Brain pericyte (primary cell): ENCODE results near the gene HOXD8.

Experiments used
- DNase-seq: peaks from one replicate; pipeline ENCODE4 v3.0.0-alpha.2; 2012; ENCODE audit warnings: low read depth, low spot score

Gene HOXD8

DNA sequence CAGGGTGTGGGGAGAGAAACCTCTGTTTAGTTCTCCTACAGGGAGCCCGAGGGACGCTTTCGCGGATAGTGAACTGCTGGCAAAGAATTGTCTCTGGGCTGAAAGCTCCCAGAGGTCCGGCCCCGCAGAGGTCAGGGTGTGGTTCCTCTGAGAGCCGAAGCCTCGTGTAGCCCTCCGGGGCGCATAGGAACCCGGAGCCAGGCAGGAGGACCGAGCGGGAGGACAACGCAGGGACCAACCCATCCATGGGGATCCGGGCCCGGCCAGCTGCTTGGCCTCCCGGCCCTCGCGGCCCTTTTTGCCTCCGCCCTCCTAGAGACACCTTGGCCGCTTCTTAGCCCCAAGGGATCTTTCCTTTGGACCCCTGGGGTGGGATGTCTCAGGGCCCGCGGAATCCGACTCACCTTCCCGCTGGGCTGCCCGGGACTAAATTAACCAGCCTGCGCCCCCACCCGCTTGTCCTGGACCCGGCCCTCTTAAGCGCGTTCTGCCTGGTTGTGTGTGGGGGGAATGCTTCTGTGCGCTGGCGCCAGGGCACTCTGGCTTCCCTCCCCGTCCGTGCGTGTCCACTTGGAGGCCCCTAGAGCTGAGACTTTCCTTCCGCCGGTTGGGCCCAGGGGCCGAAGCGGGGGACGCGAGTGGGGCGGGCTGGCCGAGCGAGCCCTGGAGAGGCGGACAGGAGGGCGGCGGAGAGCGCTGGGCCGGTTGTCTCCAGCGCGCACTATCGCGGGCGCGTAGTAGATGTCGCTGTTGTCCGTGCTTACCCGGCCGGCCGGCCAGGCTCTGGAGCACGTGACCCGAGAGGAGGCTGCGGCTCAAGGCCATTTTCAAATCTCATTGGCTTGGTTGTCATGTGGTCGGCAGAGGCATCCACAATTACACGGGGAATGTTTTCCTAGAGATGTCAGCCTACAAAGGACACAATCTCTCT lies 13.4 kb upstream of the HOXD8 start, which contains the start of gene HOXD10:
Gene HOXD10 (plus strand): TSS at position 896 of the 931 bp plus-strand sequence. CDS start 56 bp downstream, outside the sequence.
- no peak for DNase-seq

DNA sequence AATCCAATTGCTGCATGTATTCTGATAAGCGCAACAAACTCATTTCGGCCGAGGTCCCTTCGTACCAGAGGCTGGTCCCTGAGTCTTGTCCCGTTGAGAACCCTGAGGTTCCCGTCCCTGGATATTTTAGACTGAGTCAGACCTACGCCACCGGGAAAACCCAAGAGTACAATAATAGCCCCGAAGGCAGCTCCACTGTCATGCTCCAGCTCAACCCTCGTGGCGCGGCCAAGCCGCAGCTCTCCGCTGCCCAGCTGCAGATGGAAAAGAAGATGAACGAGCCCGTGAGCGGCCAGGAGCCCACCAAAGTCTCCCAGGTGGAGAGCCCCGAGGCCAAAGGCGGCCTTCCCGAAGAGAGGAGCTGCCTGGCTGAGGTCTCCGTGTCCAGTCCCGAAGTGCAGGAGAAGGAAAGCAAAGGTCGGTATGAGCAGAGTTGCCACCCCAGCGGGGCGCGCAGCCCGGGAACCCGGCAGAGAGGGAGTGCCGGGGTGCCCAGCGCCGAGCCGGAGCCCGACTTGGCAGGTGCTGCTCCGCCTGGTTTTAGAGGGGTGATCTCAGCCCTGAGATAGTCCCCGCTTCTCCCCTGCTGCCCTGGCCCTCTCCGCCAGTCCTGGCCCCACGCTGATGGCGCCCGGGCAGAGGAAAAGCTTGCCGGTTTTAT lies 12.2 kb upstream of the HOXD8 start:
- no peak for DNase-seq

DNA sequence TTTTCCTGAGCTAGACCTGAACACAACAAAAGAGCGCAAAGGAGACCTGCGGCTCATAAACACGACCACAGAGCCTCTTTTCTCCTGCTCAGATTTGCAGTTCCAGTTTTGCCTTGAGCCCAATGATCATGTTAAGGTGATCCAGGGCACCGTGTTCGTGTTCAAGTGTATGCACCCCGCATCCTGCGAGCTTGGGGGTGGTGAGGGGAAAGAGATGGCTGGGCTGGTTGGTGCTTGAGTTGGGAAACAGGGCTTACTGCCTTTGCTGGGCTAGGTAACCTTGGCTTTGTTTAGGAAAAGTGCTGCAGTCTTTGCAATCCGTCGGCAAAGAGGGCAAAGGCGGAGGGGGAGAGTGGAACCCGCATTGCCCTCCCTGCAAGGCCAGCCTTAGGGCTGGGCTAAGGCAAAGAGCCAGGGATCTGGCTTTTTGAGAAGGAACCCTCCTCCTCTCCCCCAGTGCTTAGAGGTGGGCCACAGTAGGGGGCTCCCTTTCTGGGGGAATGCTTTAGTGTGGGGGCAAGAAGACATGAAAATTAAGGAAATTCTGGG lies 11.6 kb upstream of the HOXD8 start:
- no peak for DNase-seq

DNA sequence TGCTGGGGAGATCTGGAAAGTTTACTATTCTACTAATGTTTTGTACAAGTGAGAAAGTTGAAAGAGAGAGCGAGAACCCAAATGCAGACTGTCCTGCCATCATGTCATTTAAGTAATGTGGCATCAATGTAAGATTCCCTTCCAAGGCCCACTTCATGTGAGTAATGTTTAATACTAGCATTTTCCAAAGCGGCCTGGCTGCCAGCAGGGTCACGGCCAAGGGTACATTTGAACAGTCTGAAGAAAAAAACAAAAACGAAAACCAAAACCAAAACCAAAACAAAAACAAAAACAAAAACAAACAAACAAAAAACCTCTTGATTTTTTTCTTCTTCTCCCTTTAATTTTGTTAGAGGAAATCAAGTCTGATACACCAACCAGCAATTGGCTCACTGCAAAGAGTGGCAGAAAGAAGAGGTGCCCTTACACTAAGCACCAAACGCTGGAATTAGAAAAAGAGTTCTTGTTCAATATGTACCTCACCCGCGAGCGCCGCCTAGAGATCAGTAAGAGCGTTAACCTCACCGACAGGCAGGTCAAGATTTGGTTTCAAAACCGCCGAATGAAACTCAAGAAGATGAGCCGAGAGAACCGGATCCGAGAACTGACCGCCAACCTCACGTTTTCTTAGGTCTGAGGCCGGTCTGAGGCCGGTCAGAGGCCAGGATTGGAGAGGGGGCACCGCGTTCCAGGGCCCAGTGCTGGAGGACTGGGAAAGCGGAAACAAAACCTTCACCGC lies 10.7 kb upstream of the HOXD8 start:
- DNase-seq, result no peak

DNA sequence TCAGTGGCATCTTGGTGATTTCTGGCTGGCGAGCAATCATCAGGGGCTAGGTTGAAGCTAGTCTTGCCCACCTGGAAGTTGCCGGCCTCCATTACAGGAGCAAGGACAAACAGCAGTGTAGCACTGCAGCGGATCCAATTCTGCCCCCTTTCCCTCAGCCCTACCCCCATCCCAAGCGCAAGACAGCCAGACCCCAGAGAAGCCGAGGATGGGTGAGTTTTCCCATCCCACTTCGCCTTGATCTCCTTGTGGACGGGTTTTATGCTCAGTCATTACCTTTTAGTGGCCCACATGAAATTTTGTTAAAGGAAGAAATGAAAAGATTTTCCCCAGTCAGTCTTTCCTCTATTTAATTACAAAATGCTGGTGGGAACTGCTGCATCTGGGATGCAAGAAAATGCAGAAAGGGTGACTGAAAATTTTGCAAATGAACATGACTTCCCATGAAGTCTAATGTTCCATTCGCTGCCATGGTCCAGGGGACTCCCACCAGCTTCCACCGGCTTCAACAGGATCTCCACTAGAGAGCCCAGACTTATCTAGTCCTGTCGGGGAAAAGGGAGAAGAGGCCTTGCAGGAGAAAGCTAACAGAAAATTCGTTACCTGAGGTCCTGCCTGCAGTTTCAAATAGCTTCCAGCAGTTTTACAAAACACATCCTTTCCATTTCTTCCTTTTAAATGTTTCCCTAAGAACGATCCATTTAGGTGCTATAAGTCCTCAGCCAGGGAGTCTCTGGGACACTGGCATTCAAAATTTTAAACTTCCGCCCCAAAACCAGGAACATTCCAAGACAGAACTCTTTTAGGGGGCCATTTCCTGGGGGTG lies 8.9 kb upstream of the HOXD8 start:
- DNase-seq, result no peak

DNA sequence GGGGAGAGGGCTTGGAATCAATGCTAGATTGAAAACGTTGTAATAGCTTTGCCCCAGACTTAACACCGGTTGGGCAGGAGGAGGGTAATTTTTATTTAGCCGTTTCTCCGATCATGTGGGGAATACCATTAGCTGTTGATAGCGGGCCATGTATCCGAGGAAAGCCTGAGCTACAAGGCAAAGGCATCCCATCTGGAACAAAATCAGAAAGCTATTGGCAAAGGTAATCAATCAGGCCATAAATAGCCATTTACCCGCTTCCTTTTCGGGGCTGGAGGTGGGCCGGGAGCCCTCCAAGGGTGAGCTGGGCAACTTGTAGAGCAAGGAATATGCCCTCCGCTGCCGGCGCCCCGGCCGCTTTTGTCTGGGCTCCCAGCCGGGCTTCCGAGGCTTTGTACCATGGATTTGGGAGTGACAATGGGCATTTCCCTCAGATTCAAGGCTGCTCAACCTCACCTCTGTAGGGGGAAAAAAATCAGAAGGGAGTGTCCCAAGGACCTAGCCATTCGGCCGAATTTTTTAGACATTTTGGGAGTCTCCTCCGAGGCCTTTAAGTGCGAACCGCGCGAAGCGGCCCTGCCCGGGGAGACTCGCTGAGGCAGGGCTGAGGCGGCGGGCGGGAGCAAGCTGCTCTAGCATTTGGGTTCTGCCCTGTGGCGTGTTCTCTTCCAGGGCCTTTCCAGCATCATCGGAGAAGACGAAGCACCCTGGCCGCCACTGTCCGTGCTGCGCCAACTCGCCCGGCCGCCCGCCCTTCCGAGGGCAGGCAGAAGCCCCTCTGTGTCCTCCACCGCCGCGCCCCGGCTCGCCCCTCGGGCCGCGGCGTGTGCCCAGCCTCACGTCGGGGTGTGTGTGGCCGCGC lies 8.1 kb upstream of the HOXD8 start:
- no peak for DNase-seq

DNA sequence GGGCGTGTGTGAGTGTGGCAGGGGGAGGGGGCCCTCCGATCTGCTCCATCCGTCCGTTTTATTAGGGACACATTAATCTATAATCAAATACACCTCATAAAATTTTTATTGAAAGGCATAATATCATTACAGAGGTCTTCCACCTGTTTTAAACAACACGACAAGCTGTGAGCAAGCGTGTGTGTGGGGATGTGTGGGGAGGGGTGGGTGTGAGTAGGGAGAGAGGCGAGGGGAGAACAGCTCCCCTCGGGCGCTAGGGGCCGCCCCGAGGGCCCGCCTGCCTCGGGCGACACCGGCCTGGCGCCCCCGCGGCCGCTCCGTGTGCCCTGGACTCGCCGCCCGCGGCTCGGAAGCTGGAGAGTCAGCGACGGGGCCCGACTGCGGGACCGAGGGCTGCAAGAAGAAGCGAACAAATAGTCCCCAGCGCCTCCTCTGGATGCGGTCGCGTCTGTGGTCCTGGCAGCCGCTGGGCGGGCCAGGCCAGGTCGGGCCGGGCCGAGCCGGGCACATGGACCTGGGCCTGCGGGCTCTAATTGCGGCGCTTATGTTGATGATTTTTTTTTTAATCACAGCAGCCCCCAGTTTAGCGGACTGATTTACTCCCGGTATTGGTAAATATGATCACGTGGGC lies 7.3 kb upstream of the HOXD8 start:
- no peak for DNase-seq

DNA sequence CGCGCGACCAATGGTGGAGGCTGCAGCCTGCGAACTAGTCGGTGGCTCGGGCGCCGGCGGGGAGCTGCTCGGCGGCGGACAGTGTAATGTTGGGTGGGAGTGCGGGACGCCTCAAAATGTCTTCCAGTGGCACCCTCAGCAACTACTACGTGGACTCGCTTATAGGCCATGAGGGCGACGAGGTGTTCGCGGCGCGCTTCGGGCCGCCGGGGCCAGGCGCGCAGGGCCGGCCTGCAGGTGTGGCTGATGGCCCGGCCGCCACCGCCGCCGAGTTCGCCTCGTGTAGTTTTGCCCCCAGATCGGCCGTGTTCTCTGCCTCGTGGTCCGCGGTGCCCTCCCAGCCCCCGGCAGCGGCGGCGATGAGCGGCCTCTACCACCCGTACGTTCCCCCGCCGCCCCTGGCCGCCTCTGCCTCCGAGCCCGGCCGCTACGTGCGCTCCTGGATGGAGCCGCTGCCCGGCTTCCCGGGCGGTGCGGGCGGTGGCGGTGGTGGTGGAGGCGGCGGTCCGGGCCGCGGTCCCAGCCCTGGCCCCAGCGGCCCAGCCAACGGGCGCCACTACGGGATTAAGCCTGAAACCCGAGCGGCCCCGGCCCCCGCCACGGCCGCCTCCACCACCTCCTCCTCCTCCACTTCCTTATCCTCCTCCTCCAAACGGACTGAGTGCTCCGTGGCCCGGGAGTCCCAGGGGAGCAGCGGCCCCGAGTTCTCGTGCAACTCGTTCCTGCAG lies 6.7 kb upstream of the HOXD8 start, which contains the start of gene HOXD9:
Gene HOXD9 (plus strand): TSS at position 37 of the 728 bp plus-strand sequence. CDS start 50 bp downstream, at position 87.
- DNase-seq, result no peak

DNA sequence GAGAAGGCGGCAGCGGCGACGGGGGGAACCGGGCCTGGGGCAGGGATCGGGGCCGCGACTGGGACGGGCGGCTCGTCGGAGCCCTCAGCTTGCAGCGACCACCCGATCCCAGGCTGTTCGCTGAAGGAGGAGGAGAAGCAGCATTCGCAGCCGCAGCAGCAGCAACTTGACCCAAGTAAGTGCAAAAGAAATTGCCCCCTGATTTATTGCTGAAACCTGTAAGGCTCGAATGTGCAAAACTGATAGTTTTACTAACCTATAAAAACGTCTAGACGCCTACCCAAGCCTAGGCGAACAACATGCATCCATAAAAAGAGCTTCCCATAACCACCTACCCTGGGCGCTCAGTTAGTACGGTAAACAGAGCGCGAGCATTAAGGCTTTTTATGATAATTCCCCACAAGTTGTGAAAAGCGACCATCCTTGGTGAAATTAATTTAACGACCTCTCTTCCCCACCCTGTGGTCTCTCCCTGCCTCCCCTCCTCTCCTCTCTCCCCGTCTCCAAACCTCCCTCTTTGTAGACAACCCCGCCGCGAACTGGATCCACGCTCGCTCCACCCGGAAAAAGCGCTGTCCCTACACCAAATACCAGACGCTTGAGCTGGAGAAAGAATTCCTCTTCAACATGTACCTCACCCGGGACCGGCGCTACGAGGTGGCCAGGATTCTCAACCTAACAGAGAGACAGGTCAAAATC lies 5.9 kb upstream of the HOXD8 start:
- no peak for DNase-seq

DNA sequence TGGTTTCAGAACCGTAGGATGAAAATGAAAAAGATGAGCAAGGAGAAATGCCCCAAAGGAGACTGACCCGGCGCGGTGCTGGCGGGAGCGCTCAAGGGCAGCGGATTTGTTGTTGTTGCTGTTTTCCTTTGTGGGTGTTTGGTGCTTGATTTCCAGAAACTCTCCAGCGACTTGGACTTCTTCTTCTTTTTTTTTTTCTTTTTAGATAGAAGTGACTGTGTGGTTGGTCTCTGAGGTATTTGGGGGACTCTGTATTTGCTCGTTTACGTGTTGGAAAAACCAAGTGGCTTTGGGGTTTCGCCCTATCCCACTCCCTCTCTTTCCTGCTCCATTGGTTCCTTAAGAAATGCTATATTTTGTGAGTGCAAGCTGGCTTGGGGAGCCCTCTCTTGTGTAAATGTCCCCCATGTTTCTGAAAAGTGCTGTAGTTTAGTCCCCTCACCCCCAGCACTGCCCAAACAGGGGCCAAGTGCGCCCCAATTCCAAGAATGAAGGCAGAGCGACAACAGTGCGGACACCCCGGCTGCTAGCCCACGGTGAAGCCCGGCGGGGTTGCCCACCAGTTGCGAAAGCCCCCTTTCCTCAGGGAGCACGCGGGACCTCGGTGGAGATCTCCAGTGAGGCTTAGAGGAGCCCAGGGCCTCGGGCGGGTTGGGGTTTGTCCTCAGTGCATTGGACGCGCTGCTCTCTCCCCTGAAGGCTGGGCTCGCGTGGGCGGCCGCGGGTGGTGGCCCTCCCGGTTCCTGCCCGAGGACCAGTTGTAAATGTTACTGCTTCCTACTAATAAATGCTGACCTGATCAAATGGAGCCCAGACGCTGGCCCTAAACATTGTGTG lies 5.2 kb upstream of the HOXD8 start:
- no peak for DNase-seq

DNA sequence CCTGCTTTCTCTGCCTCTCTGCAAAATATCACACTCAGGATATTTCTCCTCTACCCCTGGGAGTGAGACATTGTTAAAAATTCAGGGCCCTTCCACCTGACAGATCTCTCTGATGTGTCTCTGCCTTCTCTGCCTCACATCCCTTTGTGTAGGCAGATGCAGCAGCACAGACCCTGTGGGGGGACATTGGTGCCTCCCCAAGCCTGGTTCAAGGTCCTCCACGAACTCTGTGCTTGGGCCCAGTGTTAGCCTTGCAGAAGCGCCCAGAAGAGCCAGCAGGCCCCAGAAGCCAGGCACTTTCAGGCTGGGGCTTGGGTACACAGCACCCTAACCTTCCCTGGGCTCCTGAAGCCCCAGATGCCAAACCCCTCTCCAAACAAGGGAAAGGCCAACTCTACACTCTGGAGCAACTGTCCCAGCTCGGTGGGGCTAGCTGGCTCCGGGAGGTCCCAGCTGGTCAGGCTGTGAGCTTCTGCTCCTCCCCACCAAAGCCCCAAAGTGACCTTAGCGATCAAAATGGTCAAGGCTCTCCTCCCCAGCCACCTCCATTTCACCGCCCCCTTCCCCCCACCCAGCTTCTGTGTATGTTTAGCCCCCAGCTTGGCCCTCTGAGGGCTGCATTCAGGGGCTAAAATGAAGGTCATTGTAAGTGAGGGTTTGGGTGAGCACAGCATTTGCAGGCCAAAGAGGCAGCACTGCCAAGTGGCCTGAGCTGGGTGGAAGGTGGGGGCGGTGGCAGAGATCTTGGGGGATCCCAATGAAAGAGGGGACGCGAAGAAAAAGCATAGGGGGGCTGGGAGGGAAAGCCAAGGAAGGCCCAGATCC lies 4.3 kb upstream of the HOXD8 start:
- no peak for DNase-seq

DNA sequence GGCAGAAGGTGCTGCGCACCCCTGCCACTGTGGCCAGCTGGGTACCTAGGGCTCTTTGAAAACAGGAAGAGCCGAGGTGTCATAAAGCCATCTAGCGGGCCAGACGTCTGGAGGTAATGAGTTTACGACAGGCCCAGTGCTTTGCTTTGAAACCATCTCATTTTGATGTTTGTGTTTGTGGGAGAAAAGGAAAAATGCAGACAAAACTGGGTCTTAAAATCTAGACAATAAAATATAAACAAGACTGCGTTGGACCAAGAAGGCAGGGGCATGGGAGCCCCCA lies 3.8 kb upstream of the HOXD8 start:
- DNase-seq, result no peak

DNA sequence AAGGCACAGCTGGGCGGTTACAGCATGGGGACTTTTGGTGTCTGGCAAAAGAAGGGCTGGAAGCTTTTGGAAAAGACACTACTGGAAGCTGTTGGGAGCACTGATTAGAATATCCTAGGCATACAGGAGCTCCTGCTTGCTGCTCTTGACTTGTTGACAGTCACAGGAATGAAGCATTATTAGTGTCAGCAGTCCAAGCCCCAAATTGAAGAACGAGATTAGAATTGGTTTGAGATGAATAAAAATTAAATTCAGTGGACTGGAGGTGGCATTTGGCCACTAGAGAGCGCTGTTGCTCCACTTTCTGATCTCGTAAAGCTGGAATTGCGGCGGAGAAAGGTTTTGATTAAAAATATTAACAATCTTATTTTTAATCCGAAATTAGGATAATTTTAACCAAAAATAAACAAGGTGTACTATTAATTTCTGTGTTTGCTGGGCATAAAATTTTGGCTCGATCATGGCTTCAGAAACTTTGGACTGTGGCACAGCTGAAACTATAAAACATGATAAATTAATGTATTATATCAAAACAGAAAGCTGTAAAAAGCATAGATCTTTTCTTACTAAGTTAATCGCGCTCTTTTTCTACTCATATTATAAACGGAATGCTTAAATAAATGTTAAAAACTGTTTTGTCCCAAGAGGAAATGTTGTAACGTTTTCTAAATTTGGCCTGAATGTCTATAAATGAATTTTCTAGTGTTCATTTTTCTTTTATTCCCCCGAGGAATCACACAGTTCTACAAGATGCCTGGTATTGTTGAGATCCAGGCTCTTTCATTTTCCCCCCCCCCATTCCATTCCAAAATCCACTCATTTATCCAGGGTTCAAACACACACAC lies 2.4 kb upstream of the HOXD8 start:
- no peak for DNase-seq

DNA sequence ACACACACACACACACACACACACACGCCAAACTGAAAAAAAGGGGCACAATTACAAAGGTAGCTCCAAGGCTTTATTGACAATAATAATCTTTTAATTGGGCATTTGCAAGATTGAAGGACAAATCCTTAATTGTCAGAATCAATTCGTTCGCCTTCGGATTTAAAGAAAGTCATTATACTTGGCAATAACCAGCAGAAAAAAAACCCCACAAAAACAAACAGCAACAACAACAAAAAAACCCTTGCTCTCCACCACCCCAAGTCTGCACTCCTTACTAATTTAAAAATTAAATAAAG lies 1.8 kb upstream of the HOXD8 start:
- no peak for DNase-seq

DNA sequence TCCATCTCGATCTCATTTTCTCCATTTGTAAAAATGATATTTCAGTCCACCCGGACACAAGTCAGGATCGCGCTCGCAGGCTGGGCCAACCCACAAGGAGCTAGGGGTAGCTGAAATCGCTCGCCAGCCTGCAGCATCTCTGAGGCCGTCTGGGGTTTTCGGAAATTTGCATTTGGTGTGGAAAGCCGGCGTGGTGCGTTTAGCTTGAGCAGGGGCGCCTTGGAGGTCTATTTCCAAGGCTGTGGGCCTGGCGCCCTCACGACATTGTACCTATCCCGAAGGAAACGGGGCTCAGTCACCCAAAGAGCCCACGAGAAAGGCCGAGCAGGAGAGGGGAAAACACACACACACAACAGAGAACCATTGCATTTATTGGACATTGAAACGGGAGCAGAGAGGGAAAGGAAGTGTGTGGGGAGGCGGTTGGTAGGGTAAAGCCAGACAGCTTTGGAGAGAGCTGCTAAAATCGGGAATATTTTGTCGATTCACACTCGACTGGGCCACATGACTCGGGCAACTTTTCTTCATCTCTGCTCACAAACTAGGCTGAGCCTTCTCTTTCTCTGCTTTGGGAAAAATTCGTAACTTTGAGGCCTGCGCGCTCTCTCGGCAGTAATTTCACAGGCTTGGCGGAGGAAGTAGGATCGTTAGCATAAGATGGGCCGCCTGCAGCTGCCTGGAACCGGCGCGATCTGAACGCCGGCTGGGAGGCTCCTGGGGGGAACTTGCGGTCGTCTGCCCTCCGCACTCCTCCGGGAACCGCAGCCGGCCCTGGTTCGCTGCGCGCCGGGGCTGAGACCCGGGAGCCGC lies 1.1 kb upstream of the HOXD8 start:
- no peak for DNase-seq
